GM18873 (cell line): Measurements from ENCODE around the gene CCDC144A.
"Not testable (repeated sequence)": the region's sequence is repeated elsewhere in the genome, so short reads cannot be mapped to it uniquely, and the experiment has no call there.

Experiments
- ATAC-seq: cut with Tn5 transposase; IDR thresholded peaks from one replicate; pipeline ENCODE4 v1.9.1; 2021; ENCODE audit warnings: mild to moderate bottlenecking, moderate library complexity, moderate number of reproducible peaks; ENCODE audit not compliant: unreplicated experiment, low FRiP score

The CCDC144A gene

GRCh38 chr17:16751924-16752287, 61.9 kb downstream of the CCDC144A start:
- not testable (repeated sequence) for ATAC-seq

GRCh38 chr17:16757520-16757919, 67.5 kb downstream of the CCDC144A start:
- not testable (repeated sequence) for ATAC-seq

- ATAC-seq = not testable (repeated sequence)
Measured at GRCh38 chr17:16758177-16758576, 68.1 kb downstream of the CCDC144A start.

GRCh38 chr17:16768290-16769175, 78.5 kb downstream of the CCDC144A start:
- ATAC-seq = not testable (repeated sequence)

GRCh38 chr17:16772394-16773145, 82.5 kb downstream of the CCDC144A start:
- not testable (repeated sequence) for ATAC-seq

- not testable (repeated sequence) for ATAC-seq
Measured at GRCh38 chr17:16773146-16773522, 83.1 kb downstream of the CCDC144A start.

GRCh38 chr17:16787851-16788250, 97.8 kb downstream of the CCDC144A start:
- ATAC-seq = not testable (repeated sequence)

- not testable (repeated sequence) for ATAC-seq
Measured at GRCh38 chr17:16788889-16789536, 99.0 kb downstream of the CCDC144A start.

GRCh38 chr17:16789622-16790021, 99.6 kb downstream of the CCDC144A start:
- ATAC-seq = not testable (repeated sequence)

- ATAC-seq = not testable (repeated sequence)
Measured at GRCh38 chr17:16790313-16790871, 100.4 kb downstream of the CCDC144A start.

GRCh38 chr17:16794215-16794614, 104.2 kb downstream of the CCDC144A start:
- not testable (repeated sequence) for ATAC-seq

- not testable (repeated sequence) for ATAC-seq
Measured at GRCh38 chr17:16795894-16796293, 105.9 kb downstream of the CCDC144A start.

- not testable (repeated sequence) for ATAC-seq
Measured at GRCh38 chr17:16804851-16805250, 114.8 kb downstream of the CCDC144A start.

GRCh38 chr17:16806599-16806998, 116.6 kb downstream of the CCDC144A start:
- not testable (repeated sequence) for ATAC-seq

- not testable (repeated sequence) for ATAC-seq
Measured at GRCh38 chr17:16807620-16808019, 117.6 kb downstream of the CCDC144A start.

GRCh38 chr17:16810236-16810635, 120.2 kb downstream of the CCDC144A start:
- ATAC-seq = not testable (repeated sequence)

- not testable (repeated sequence) for ATAC-seq
Measured at GRCh38 chr17:16812126-16812525, 122.1 kb downstream of the CCDC144A start.

GRCh38 chr17:16814439-16814838, 124.4 kb downstream of the CCDC144A start:
- no peak for ATAC-seq

GRCh38 chr17:16817201-16817600, 127.2 kb downstream of the CCDC144A start:
- no peak for ATAC-seq

GRCh38 chr17:16817940-16818339, 127.9 kb downstream of the CCDC144A start:
- ATAC-seq = not testable (repeated sequence)
